Colonic mucosa (tissue), 4 donors: Measurements from ENCODE around the gene GNG3. TPM values are rescaled to one million over a fixed set of nuclear protein-coding genes. Genes with fewer than 3 reads are reported as not detected.
A peak's percentile ranks its signal among the peaks of the same experiment; 100 is the strongest.
"Not testable (repeated sequence)": the region's sequence is repeated elsewhere in the genome, so short reads cannot be mapped to it uniquely, and the experiment has no call there.

Experiments
- DNase-seq: peaks from one replicate; pipeline ENCODE4 v3.0.0-alpha.2; 2020
- H3K27ac ChIP-seq: fragments of 200-600 bp; one replicate; pipeline ENCODE4 v1.8.0; 2021
- H3K27me3 ChIP-seq: fragments of 200-600 bp; one replicate; pipeline ENCODE4 v1.8.0; 2021
- H3K36me3 ChIP-seq: fragments of 200-600 bp; one replicate; pipeline ENCODE4 v1.8.0; 2021
- H3K4me1 ChIP-seq: fragments of 200-600 bp; one replicate; pipeline ENCODE4 v1.8.0; 2021; ENCODE audit warnings: mild to moderate bottlenecking
- H3K4me3 ChIP-seq: fragments of 200-600 bp; one replicate; pipeline ENCODE4 v1.8.0; 2021
- H3K9ac ChIP-seq, 2 donors: one replicate each; pipeline ENCODE4 v1.7.0; 2013; ENCODE audit warnings: control low read depth in 2 of 2, low read depth in 2 of 2, low read length in 2 of 2
- H3K9me3 ChIP-seq: fragments of 200-600 bp; one replicate; pipeline ENCODE4 v1.8.0; 2021
- intact Hi-C: fragments of 100-400 bp; cut with DNase I; formaldehyde crosslinking; loops from one replicate; pipeline ENCODE4 v1.14.1; 2022
- total RNA-seq, 2 donors: library from RNA; stranded (reverse); fragmentation: NEBNext Ultra II Directional in 1 of 2; extraction: Animal tissue kit (Norgen Biotek cat#: 25700) in 1 of 2; gene quantifications; one replicate each; pipeline ENCODE4 v1.2.1, GENCODE V29; 2021
- TF ChIP-seq, protein P1 (sequence below): fragments of 200-600 bp; IDR thresholded peaks from one replicate; pipeline ENCODE4 v1.8.0; 2022; ENCODE audit warnings: antibody characterized with exemption, mild to moderate bottlenecking
- donor health status: healthy.
- donor health status: DM: no; HTN: no; CAD: no.
- donor health status: DM: no; HTN: no; CAD: no.

GNG3 gene
- total RNA-seq, 2 donors from 2014 or later: 0.56 TPM; not detected in 1

DNA sequence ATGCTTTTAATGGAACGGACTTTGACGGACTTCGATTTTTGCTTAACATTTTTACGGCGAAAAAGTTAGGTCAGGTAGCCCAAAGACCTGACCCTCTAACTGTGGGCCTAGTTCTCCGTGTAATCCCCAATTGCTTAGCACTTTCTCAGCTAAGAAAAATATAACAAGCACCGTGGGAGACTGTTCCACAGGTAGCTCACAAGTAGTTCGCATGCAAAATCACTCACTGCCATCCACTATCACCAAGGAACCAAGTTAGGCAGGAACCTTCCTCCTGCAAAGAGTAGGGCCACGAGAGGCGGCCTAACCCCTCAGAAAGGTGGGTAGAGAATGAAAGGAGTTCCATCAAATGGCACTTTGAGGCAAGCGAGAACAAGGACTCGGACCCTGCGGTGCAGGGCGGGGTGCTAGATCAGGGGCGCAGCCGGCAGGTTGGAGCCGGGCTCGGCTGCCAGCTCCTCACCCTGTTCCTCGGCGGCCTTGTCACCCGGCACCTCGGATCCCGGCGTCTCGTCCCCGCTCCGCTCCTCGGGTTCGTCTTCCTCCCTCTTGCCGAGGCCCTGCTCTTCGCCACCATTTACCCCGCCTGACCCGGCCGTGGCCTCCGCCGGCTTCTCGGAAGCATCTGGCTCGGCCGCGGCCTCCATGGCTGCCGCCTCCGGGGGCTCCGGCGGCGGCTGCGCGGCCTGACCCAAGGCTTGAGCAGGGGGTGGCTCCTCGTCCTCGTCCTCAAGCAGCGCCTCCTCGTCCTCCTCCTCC is 18.9 kb downstream of the GNG3 start:
- peak overlapping the region; percentile 74 for H3K4me3 ChIP-seq
- H3K4me1 ChIP-seq: peaks cover 13% of the 10 kb centered on the region
- H3K27me3 ChIP-seq: no peaks in the 10 kb centered on the region
- intact Hi-C loops: no loop called here
- peak overlapping the region; percentile 91 to 94 for H3K9ac ChIP-seq
- peaks cover 21% of the 10 kb centered on the region for H3K36me3 ChIP-seq
- TF ChIP-seq, protein P1, sequence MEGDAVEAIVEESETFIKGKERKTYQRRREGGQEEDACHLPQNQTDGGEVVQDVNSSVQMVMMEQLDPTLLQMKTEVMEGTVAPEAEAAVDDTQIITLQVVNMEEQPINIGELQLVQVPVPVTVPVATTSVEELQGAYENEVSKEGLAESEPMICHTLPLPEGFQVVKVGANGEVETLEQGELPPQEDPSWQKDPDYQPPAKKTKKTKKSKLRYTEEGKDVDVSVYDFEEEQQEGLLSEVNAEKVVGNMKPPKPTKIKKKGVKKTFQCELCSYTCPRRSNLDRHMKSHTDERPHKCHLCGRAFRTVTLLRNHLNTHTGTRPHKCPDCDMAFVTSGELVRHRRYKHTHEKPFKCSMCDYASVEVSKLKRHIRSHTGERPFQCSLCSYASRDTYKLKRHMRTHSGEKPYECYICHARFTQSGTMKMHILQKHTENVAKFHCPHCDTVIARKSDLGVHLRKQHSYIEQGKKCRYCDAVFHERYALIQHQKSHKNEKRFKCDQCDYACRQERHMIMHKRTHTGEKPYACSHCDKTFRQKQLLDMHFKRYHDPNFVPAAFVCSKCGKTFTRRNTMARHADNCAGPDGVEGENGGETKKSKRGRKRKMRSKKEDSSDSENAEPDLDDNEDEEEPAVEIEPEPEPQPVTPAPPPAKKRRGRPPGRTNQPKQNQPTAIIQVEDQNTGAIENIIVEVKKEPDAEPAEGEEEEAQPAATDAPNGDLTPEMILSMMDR: no peak
- no peaks in the 10 kb centered on the region for H3K9me3 ChIP-seq
- DNase-seq: no peak
- H3K27ac ChIP-seq: peak overlapping the region; percentile 98

DNA sequence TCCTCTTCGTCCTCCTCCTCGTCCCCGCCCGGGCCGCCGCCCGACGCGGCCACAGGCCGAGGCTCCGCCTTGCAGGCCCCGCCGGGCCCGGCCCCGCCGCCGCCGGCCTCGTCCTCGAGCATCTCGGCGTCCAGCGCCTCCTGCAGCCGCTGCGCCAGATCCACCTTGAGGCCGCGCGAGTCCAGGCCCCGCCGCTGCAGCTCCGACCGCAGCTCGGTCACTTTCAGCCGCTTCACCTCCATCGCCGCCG is 19.4 kb downstream of the GNG3 start:
- Histone ChIP-seq H3K4me3 (peak overlapping the region; percentile 74), H3K9ac (peak overlapping the region; percentile 91 to 94), H3K9me3 (no peaks in the 10 kb centered on the region), H3K27me3 (no peaks in the 10 kb centered on the region), H3K4me1 (peaks cover 13% of the 10 kb centered on the region), H3K36me3 (peaks cover 16% of the 10 kb centered on the region), H3K27ac (peak overlapping the region; percentile 98)
- intact Hi-C loops: no loop called here
- TF ChIP-seq, protein P1: no peak
- DNase-seq: no peak

DNA sequence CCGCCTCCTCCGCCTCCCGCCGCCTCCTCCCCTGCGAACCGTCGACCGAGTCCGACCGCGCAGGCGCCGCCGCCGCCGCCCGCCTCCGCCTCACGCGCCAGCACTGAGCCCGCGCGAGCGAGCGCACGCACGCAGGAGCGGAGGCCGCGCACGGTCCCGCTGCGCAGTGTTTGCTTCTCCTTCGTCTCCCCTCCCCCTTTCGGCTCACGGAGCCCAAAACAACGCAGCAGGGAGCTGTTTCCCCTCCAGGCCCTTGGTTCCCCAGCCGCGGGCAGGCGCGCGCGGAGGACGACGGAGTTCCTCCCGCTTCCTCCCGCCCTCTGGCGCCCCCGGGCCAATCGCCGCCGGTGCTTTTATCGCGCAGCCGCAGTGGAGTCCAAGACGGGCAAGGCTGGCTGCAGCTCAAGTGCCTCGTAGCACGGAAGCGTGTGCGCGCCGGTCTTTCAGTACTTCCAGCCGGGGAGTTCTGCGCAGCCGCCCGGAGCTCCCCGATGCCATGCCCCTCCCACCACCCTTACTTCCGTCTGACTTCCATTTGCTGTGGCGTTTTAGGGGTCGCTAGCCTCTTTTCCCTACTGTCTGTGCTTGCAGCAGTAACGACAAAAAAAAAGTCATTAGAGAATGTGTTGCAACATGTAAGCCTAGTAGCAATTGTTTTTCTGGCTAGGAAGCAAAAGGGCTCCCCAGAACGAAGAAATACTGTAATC is 19.8 kb downstream of the GNG3 start, which contains the start of gene HNRNPUL2:
HNRNPUL2 (minus strand) TSS at position 293 of the 707 bp plus-strand sequence. CDS start 301 bp downstream, outside the sequence.
- H3K9me3 ChIP-seq: no peaks in the 10 kb centered on the region
- no peaks in the 10 kb centered on the region for H3K27me3 ChIP-seq
- peaks cover 12% of the 10 kb centered on the region for H3K36me3 ChIP-seq
- H3K4me1 ChIP-seq: peaks cover 13% of the 10 kb centered on the region
- H3K27ac ChIP-seq: peak within 1 kb of the TSS; percentile 98
- peak; percentile 98 for DNase-seq
- intact Hi-C loops: no loop called here
- H3K9ac ChIP-seq: peak within 1 kb of the TSS; percentile 91 to 96
- H3K4me3 ChIP-seq: peak within 1 kb of the TSS; percentile 74
- TF ChIP-seq, protein P1: no peak

DNA sequence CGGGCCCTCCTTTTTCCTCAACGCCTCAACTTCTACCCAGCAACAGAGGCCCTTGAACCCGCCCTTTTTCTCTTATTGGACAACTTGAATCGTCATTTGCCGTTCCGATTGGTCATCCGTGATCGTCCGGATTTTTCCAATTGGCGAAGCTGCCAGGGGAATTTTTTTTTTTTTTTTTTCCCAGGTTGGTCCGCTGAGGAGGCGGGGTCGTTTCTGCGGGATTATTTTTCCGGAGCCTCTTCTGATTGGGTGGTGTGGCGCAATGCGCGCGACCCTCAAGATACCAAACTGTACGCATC is 20.3 kb downstream of the GNG3 start:
- H3K4me1 ChIP-seq: peaks cover 13% of the 10 kb centered on the region
- peak; percentile 91 for DNase-seq
- H3K36me3 ChIP-seq: peaks cover 7% of the 10 kb centered on the region
- TF ChIP-seq, protein P1: no peak
- peak overlapping the region; percentile 98 for H3K27ac ChIP-seq
- no peaks in the 10 kb centered on the region for H3K27me3 ChIP-seq
- no peaks in the 10 kb centered on the region for H3K9me3 ChIP-seq
- intact Hi-C loops: no loop called here
- H3K4me3 ChIP-seq: peak overlapping the region; percentile 74
- peak overlapping the region; percentile 91 to 96 for H3K9ac ChIP-seq

DNA sequence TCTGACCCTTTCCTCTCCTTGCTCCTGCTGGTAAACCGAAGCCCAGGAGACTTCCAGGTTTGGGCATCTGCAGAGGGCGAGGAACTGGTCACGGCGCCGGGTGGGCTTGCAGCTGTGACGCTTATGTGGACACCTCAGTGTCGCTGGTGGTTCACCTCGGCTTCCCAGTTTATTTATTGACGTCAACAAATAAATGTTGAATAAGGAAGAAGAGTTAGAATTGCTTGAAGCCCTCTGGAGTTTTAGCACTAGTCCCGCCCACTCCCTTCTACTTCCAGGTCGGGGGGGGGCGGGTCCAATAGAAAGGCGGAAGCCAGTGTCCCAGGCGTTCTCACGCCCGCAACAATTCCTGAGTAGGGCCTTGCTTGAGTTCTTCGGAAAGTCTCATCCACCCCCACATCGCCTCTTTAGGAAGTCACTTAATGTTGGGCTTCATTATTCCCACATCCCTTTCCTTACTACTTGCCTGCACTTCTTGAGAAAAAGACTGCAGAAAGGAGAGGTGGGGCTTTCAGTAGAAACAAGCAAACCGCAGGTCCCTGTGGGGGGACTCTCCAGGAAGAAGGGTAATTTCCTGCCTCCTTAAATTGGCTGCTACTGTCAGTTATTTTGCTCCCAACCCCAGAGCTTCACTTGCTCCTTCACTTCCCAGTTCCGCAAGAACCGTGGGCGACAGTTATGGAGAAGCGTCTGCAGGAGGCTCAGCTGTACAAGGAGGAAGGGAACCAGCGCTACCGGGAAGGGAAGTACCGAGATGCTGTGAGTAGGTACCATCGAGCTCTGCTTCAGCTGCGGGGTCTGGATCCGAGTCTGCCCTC is 20.9 kb downstream of the GNG3 start, which contains the start of gene TTC9C:
TTC9C (plus strand) TSS at position 316 of the 818 bp plus-strand sequence; CDS start at position 679, 363 bp downstream.
- DNase-seq: peak; percentile 94
- Histone ChIP-seq H3K9me3 (no peaks in the 10 kb centered on the region), H3K27ac (peak within 1 kb of the TSS; percentile 98), H3K4me3 (peak within 1 kb of the TSS; percentile 74), H3K9ac (peak within 1 kb of the TSS; percentile 91 to 96), H3K27me3 (no peaks in the 10 kb centered on the region), H3K4me1 (peaks cover 13% of the 10 kb centered on the region), H3K36me3 (peaks cover 2% of the 10 kb centered on the region)
- intact Hi-C loops: no loop called here
- TF ChIP-seq, protein P1: no peak

DNA sequence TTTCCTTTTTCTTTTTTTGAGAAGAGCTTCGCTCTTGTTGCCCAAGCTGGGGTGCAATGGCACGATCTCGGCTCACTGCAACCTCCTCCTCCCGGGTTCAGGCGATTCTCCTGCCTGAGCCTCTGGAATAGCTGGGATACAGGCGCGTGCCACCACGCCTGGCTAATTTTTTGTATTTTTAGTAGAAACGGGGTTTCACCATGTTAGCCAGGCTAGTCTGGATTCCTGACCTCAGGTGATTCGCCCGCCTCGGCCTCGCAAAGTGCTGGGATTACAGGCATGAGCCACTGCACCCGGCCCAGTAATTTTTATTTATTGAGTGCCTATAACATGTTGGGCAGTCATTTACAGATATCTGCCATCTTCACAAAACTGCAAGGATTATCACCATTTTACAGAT is 22.6 kb downstream of the GNG3 start:
- H3K9me3 ChIP-seq, intact Hi-C loops, H3K4me3 ChIP-seq, H3K27ac ChIP-seq, H3K36me3 ChIP-seq, H3K27me3 ChIP-seq, DNase-seq: not testable (repeated sequence)
- Histone ChIP-seq H3K4me1 (peaks cover 13% of the 10 kb centered on the region), H3K9ac (peak overlapping the region; percentile 43 to 63)
